ENCODE measurements around the gene SPTBN2. TPM values are rescaled to one million over a fixed set of nuclear protein-coding genes. Genes with fewer than 3 reads are reported as not detected.

Gene SPTBN2
- total RNA-seq, 1 experiment from 2014 or later: 18.5 TPM

- ChIA-PET RAD21 (ENCODE audit: low non-redundant PET in 1 of 2, low total read pairs in 2 of 2, uncharacterized antibody in 2 of 2, unreplicated experiment in 2 of 2) (interaction anchor here in 1 of 2 experiments (2.1 kb wide), 1 partner anchor 131 kb away, joined by 11 read pairs; the partner anchor contains the start of gene ZDHHC24), CTCF (interaction anchor here (0.9 to 2.5 kb wide), 17 partner anchors 9 to 288 kb away, joined by 3 to 17 read pairs (median 6); partner anchors contain the start of genes DPP3 and MRPL11), POLR2A (interaction anchor here (0.7 to 2.1 kb wide), 13 partner anchors 13 to 366 kb away, joined by 3 to 13 read pairs (median 5); partner anchors contain the start of genes ACTN3, DPP3, MRPL11 and PELI3)
- H3K9me3 ChIP-seq (ENCODE audit: control insufficient read depth in 1 of 2, insufficient read depth in 1 of 2, low read depth in 1 of 2, low read length in 2 of 2): no peaks in the 10 kb centered on the region
- peak overlapping the region; percentile 82 for H3K27ac ChIP-seq (ENCODE audit: low read depth, low read length)
- no peak overlapping the region for H2AFZ ChIP-seq (ENCODE audit: low read depth, low read length, poor library complexity, severe bottlenecking)
- ATAC-seq (no peak), DNase-seq (ENCODE audit: low read depth, low spot score) (no peak)
- no TSS peak for BruUV-seq (replicated peaks)
- TF ChIP-seq FOSL1 (IDR thresholded peaks at IDR 0.05; ENCODE audit: low read depth) (no peak), EZH2phosphoT487 (IDR thresholded peaks at IDR 0.05; ENCODE audit: borderline replicate concordance) (no peak), SIN3A (IDR thresholded peaks at IDR 0.05; ENCODE audit: low read depth) (no peak), CEBPB (IDR thresholded peaks at IDR 0.05; ENCODE audit: low read depth) (no peak), POLR2AphosphoS5 (IDR thresholded peaks at IDR 0.05; ENCODE audit: low read depth, low read length) (no peak), YY1 (IDR thresholded peaks at IDR 0.05; ENCODE audit: extremely low read depth, insufficient replicate concordance, low read depth, low read length) (no peak), TCF7L2 (IDR thresholded peaks at IDR 0.05; ENCODE audit: borderline replicate concordance, extremely low read depth, insufficient read depth, insufficient read length) (no peak), POLR2A (IDR thresholded peaks at IDR 0.05; ENCODE audit: borderline replicate concordance, extremely low read depth, insufficient read depth, insufficient read length) (no peak), CTCF (IDR thresholded peaks at IDR 0.05 in 2 of 3, conservative IDR thresholded peaks at IDR 0.05 in 1 of 3; ENCODE audit: borderline replicate concordance in 1 of 3, insufficient read depth in 1 of 3, low read depth in 2 of 3, low read length in 2 of 3) (no peak), ZNF274 (IDR thresholded peaks at IDR 0.05; ENCODE audit: low read depth, low read length) (no peak), SRF (IDR thresholded peaks at IDR 0.05; ENCODE audit: low read depth) (no peak)
- TF ChIP-seq, protein P1, sequence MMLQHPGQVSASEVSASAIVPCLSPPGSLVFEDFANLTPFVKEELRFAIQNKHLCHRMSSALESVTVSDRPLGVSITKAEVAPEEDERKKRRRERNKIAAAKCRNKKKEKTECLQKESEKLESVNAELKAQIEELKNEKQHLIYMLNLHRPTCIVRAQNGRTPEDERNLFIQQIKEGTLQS (IDR thresholded peaks at IDR 0.05): no peak
- TF ChIP-seq, protein P2, sequence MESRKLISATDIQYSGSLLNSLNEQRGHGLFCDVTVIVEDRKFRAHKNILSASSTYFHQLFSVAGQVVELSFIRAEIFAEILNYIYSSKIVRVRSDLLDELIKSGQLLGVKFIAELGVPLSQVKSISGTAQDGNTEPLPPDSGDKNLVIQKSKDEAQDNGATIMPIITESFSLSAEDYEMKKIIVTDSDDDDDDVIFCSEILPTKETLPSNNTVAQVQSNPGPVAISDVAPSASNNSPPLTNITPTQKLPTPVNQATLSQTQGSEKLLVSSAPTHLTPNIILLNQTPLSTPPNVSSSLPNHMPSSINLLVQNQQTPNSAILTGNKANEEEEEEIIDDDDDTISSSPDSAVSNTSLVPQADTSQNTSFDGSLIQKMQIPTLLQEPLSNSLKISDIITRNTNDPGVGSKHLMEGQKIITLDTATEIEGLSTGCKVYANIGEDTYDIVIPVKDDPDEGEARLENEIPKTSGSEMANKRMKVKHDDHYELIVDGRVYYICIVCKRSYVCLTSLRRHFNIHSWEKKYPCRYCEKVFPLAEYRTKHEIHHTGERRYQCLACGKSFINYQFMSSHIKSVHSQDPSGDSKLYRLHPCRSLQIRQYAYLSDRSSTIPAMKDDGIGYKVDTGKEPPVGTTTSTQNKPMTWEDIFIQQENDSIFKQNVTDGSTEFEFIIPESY (IDR thresholded peaks at IDR 0.05; ENCODE audit: extremely low read depth, insufficient replicate concordance, low read length): no peak
- H3K4me3 ChIP-seq (replicated peaks in 1 of 2; ENCODE audit: low read depth in 1 of 2, low read length in 2 of 2): peak overlapping the region; percentile 68 to 70
- no peaks in the 10 kb centered on the region for H3K27me3 ChIP-seq (ENCODE audit: insufficient read depth, low read length)
- peaks cover 3 to 24% of the 10 kb centered on the region in 2 experiments; a peak in 3 of 4 replicates for H3K4me1 ChIP-seq (ENCODE audit: control insufficient read depth in 1 of 2, insufficient read depth in 2 of 2, low read length in 2 of 2)
- H3K9ac ChIP-seq (ENCODE audit: low read length): peak overlapping the region; percentile 79
- H3K9me2 ChIP-seq (ENCODE audit: insufficient read depth): no peaks in the 10 kb centered on the region
- H3K36me3 ChIP-seq (ENCODE audit: control insufficient read depth in 1 of 2, insufficient read depth in 2 of 2, low read length in 2 of 2): peaks cover 8 to 10% of the 10 kb centered on the region in 2 experiments; a peak in 2 of 4 replicates
- H4K20me1 ChIP-seq (ENCODE audit: insufficient read depth): no peaks in the 10 kb centered on the region
- H3K79me2 ChIP-seq (ENCODE audit: insufficient read depth, low read length): peaks cover 50% of the 10 kb centered on the region
- H3K4me2 ChIP-seq (ENCODE audit: low read length): peak overlapping the region; percentile 93
- intact Hi-C loops (cut with micrococcal nuclease): loop anchor here (10.0 kb wide), 1 partner anchor 242 kb away; the partner anchor contains the start of gene MRPL11
These were observed 52.0 kb downstream of the SPTBN2 start for GRCh38 chr11:66676931-66677598.

Data from HCT116 (cell line).